Measurements from ENCODE around the gene DUS2. TPM values are rescaled to one million over a fixed set of nuclear protein-coding genes. Genes with fewer than 3 reads are reported as not detected.

Gene DUS2
- total RNA-seq, 6 donors from 2014 or later: 12.7 to 28.3 (median 16.8) TPM

- Histone ChIP-seq H3K9me3 (no peaks in the 10 kb centered on the region), H3K27me3 (no peaks in the 10 kb centered on the region), H3K27ac (peak overlapping the region; percentile 93 to 100 (median 96)), H3K4me1 (peaks cover 60 to 77% (median 71%) of the 10 kb centered on the region in 4 donors), H3K4me3 (peak overlapping the region; percentile 66 to 80 (median 72)), H3K36me3 (no peaks in the 10 kb centered on the region)
- DNase-seq: no peak
- WGBS, 2 donors: 4 to 6% methylated on average over 6 of the region's 6 CpGs
- no peak for TF ChIP-seq EP300 (IDR thresholded peaks at IDR 0.05)
- TF ChIP-seq CTCF (IDR thresholded peaks at IDR 0.05): no peak
- TF ChIP-seq POLR2A (IDR thresholded peaks at IDR 0.05): no peak
- no peak for TF ChIP-seq POLR2AphosphoS5 (IDR thresholded peaks at IDR 0.05)
- no peak for ATAC-seq (ENCODE audit: low FRiP score in 2 of 2)
Measured at GRCh38 chr16:68086860-68087268, 63.8 kb downstream of the DUS2 start.

GRCh38 chr16:68087688-68088087 lies 64.6 kb downstream of the DUS2 start:
- peaks cover 55 to 77% (median 71%) of the 10 kb centered on the region in 4 donors for H3K4me1 ChIP-seq
- WGBS, 2 donors: 60 to 73% methylated on average over 2 of the region's 2 CpGs
- no peak for TF ChIP-seq POLR2AphosphoS5 (IDR thresholded peaks at IDR 0.05)

GRCh38 chr16:68088130-68088972 lies 65.3 kb downstream of the DUS2 start:
- H3K9me3 ChIP-seq: no peaks in the 10 kb centered on the region
- H3K36me3 ChIP-seq: no peaks in the 10 kb centered on the region
- H3K27me3 ChIP-seq: no peaks in the 10 kb centered on the region
- peak overlapping the region in 2 of 4 donors; percentile 17 to 93 for H3K27ac ChIP-seq
- TF ChIP-seq POLR2A (IDR thresholded peaks at IDR 0.05) (no peak), POLR2AphosphoS5 (IDR thresholded peaks at IDR 0.05) (no peak), CTCF (IDR thresholded peaks at IDR 0.05) (no peak), EP300 (IDR thresholded peaks at IDR 0.05) (no peak)
- peaks cover 48 to 77% (median 70%) of the 10 kb centered on the region in 4 donors for H3K4me1 ChIP-seq
- 84 to 86% methylated on average over 9 of the region's 9 CpGs for WGBS, 2 donors
- no peak for DNase-seq
- peak overlapping the region in 1 of 4 donors; percentile 80 for H3K4me3 ChIP-seq
- ATAC-seq (ENCODE audit: low FRiP score in 2 of 2): no peak

More at GRCh38 chr16:68087688-68088087, 64.6 kb downstream of the DUS2 start:
- Histone ChIP-seq H3K27me3 (no peaks in the 10 kb centered on the region), H3K27ac (peak overlapping the region in 2 of 4 donors; percentile 93 to 98), H3K36me3 (no peaks in the 10 kb centered on the region), H3K9me3 (no peaks in the 10 kb centered on the region), H3K4me3 (peak overlapping the region in 2 of 4 donors; percentile 76 to 80)
- ATAC-seq (ENCODE audit: low FRiP score in 2 of 2) (no peak), DNase-seq (no peak)

- no peak for TF ChIP-seq EP300 (IDR thresholded peaks at IDR 0.05)
- TF ChIP-seq POLR2AphosphoS5 (IDR thresholded peaks at IDR 0.05): no peak
- TF ChIP-seq CTCF (IDR thresholded peaks at IDR 0.05): no peak
- no peak for TF ChIP-seq POLR2A (IDR thresholded peaks at IDR 0.05)
Measured at GRCh38 chr16:68089067-68089466, 66.0 kb downstream of the DUS2 start.

GRCh38 chr16:68090130-68090529 lies 67.0 kb downstream of the DUS2 start:
- Histone ChIP-seq H3K4me1 (peaks cover 48 to 81% (median 67%) of the 10 kb centered on the region in 4 donors), H3K27ac (peak overlapping the region in 1 of 4 donors; percentile 20)
- WGBS, 2 donors: 31 to 34% methylated on average over 3 of the region's 3 CpGs

More at GRCh38 chr16:68089067-68089466, 66.0 kb downstream of the DUS2 start:
- 72 to 82% methylated on average over 4 of the region's 4 CpGs for WGBS, 2 donors
- no peak for DNase-seq
- Histone ChIP-seq H3K4me3 (no peak overlapping the region), H3K9me3 (no peaks in the 10 kb centered on the region), H3K4me1 (peaks cover 47 to 77% (median 68%) of the 10 kb centered on the region in 4 donors), H3K36me3 (no peaks in the 10 kb centered on the region), H3K27ac (peak overlapping the region in 2 of 4 donors; percentile 17 to 28), H3K27me3 (no peaks in the 10 kb centered on the region)
- no peak for ATAC-seq (ENCODE audit: low FRiP score in 2 of 2)

More at GRCh38 chr16:68090130-68090529, 67.0 kb downstream of the DUS2 start:
- TF ChIP-seq POLR2AphosphoS5 (IDR thresholded peaks at IDR 0.05): no peak
- no peak for TF ChIP-seq POLR2A (IDR thresholded peaks at IDR 0.05)
- TF ChIP-seq EP300 (IDR thresholded peaks at IDR 0.05): no peak
- no peak for TF ChIP-seq CTCF (IDR thresholded peaks at IDR 0.05)
- Histone ChIP-seq H3K27me3 (no peaks in the 10 kb centered on the region), H3K9me3 (no peaks in the 10 kb centered on the region), H3K4me3 (no peak overlapping the region), H3K36me3 (no peaks in the 10 kb centered on the region)
- no peak for DNase-seq
- ATAC-seq (ENCODE audit: low FRiP score in 2 of 2): no peak

Measured in upper lobe of left lung (tissue), 6 donors.